ENCODE measurements around the gene ADGRD2.

Gene ADGRD2

DNA sequence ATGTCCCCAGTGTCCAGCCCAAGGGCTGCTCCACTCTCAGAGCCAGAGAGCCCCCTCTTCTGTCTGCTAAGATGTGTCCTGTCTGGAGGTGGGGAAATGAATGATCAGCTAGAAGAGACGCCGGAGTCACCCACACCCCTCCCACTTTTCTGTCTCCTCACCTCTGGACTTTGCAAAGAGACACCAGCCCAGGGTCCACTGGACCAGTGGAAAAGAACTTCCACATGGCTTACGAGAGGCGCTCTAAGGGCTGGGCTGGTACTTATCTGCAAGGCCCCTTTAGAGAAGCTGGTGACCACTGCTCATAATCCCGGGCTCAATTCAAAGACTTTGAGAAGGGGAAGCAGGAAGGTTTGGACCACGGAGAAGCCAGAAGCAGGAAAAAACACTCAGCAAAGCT lies 47.8 kb downstream of the ADGRD2 start:
- no peak for DNase-seq

DNA sequence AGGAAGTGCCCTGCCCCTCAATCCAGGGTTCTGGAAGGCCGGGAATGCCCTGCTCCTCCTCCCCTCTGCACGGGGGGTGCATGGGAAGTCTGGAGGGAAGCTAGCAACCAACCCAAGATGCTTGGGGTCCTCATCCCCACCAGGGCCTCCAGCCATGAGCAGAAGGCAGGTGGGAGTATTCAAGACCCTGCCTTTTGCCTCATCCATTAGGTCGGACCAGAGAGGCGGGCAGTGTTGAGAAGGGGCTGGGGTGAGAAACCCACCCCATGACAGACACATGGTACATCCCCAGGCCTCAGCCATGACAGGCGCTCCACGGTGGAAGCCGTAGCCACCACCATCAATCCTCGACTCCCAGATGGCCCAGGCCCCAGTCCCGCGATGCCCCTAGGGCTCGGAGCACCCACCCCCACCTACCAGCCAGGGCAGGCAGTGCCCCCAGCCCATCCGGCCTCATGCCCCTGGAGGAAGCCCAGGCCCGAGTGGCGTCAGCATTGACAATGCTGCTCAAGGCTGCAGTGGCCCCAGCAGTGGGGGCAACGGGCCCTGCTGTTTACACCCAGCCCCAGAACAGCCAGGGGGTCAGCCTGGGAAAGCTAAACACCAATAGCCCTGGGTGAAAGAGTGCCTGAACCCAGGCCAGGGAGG lies 48.4 kb downstream of the ADGRD2 start:
- no peak for DNase-seq

DNA sequence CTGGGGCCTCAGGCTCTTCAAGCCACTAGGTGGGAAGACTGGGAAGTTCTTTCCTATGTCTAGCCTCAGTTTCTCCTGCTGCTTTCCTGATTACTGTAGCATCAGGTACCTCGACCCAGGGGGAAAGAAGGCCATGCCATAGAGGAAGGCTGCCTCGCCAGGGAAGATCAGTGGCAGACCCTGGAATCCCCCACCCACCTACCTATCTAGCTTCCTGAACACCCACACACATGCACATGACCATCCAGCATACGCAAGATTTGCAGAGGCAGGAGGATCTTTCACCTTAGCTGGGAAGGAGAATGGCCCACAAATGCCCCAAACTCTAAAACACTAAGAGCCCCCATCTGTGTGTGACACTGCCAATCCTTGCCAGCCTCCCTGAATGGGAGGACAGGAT lies 49.0 kb downstream of the ADGRD2 start:
- peak; percentile 52 to 71 (median 53) for DNase-seq

DNA sequence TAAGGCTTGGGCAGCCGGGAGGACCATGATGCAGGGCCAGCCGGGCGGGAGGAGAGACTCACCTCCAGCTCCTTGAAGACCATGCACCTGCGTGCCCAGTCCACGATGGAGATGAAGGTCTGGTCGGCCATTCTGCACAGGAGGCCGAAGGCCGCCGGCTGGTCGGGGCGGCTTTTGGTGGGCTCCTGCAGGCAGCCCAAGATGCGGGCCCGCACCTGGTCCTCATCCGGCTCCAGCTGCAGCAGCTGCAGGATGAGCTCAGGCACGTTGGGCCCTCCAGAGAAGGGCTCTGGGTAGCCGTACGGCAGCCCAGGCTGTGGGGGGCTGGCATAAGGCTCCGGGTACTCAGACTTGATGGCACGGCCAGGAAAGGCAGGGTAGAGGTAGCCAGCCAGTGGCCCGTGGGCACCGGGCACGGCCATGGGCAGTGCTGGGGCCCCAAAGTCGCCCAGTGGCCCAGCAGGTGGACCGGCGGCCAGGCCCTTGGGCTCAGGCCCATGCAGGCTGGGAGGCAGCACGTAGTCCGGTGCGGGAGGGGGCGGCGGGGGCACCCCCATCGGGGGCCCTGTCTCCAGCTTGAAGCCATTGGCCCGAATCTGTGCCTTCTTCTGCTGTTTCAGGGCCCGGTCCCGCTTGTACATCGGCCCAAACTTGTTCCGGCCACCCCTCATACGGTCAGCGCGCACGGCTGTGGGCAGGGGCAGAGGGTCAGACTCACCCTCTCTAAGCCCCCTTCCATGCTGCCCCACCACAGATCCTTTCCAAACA lies 50.0 kb downstream of the ADGRD2 start:
- DNase-seq: no peak

DNA sequence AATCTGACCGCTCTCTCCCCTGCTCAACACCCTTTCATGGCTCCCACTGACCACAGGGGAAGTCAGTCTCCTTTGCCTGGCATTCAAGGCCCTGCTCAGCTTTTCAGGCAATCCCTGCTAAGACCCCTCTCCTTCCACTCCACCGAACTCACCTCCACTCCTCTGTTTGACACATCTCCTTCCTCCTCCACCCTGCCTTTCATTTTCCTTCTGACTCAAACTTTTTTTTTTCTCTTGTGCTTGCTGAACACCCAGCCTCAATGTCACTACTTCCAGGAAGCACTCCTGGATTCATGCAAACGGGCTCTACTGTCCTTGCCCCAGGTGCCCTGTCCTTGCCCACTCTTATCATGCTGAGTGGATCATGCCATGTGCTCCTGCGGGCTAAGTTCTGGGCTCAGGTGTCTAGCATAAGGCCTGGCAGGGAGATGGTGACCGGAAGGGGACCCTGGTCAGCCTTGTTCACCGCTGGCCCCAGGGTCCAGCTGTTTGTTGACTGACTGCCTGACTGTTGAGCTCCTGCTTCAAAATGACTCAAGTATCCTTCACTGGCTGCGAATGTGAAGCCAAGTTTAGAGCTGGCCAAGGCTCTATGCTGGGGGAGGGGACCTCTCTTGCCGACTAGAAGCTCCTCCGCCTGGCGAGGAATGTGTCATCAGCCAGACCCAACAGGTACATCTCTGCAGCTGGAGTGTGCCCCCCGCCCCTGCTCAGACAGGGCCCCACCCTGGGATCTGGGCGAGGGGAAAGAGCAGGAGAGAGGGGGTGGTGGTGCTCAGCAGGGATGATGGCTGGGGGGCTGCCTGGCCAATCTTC lies 50.8 kb downstream of the ADGRD2 start:
- DNase-seq: no peak

DNA sequence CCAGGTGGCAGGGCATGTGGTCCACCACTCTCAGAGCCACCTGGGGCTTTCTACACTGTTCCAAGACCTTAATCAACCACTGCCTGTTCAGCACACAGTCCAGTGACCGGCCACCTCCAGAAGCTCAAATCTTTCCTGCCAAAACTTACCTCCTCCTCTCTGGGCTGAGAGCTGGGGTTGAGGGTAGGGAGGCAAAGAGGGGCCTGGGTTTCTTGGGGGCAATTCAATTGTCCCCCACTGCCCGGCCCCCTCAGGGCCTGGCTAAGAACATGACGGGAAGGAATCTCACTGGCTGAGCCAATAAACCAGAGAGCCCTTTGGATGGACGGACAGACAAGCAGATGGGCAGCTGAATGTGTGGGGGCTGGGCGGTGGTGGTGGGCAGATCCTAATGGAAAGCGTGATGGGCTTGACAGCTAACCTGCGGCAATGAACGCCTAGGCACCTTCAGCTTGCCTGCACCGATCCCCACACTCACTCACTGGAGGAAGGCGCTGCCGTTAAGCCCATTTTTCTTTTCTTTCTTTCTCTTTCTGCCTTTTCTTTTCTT lies 51.6 kb downstream of the ADGRD2 start:
- no peak for DNase-seq

DNA sequence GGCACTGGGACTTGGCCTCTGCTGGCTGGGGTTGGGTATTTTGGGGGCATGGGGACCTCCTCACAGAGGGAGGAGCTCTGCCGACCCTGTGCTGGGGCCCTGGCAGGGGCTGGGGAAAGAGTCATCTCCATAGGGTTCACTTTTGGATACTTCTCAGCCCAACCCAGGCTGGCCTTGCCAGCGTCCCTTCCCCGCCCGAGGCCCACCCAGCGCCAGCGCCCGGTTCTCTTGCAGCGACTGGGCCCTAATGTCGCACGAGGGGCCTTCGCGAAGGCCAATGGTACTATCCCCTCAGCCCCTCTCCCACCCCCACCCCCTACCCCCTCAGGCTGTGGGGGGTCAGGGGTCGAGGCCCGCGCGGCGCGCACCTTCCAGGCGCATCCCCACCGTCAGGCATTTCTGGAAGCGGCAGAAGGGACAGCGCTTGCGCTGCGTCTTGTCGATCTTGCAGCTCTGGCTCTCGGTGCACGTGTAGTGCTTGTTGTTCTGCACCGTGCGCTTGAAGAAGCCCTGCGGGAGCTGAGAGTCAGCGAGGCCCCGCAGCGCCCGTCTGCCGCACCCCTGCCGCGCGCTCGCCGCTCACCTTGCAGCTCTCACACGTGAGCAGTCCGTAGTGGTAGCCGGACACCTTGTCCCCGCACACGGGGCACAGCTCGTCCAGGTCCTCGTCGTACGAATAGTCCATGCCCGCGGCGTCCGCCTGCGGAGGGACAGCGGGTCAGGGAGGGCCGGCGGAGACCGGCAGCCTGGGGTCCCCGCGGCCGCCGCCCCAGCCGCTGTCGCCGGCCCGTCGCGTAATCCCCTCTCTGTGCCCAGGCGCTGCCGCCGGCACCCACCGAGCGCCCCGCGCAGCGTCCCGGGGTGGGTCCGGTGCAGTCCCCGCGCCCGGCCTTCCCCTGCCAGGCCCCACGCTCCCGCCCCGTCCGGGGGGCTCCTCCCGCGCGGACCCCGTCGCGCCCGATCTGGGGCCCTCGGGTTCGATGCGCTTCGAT lies 52.8 kb downstream of the ADGRD2 start:
- no peak for DNase-seq

DNA sequence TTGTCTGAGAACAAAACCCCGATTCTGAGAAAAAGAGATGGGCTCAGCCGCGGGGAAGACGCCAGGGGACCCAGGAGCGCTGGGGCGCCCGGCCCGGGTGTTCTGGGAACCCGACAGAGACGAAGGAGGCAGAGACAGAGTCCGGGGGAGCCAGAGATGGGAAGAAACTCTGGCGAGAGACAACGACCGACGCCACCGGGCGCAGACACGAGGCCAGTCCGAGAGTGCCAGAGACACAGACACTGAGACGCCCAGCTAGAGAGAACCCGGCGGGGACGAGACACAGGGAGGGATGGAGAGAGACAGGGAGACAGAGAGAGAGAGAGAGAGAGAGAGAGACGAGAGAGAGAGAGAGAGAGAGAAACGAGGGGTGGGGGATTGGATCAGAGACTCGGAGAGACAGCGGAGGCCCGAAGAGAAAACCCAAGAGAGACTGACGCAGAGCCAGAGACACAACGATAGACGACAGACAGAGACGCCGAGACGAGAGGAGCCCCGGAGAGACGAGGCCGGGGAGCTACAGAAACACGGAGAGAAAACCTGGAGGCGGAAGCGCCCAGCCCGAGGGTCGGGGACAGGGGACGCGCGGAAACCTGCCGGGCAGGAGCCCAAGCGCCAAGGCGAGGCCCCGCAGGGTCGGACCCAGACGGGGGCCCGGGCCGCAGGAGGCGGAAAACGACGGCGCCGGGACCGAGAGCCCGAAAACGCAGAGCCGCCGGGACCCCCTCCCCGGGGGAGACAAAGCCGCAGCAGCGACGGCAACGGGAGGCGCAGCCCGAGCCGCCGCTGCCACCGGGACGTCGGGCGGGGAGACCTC lies 53.7 kb downstream of the ADGRD2 start:
- peak in 1 of 3 donors; percentile 27 for DNase-seq

DNA sequence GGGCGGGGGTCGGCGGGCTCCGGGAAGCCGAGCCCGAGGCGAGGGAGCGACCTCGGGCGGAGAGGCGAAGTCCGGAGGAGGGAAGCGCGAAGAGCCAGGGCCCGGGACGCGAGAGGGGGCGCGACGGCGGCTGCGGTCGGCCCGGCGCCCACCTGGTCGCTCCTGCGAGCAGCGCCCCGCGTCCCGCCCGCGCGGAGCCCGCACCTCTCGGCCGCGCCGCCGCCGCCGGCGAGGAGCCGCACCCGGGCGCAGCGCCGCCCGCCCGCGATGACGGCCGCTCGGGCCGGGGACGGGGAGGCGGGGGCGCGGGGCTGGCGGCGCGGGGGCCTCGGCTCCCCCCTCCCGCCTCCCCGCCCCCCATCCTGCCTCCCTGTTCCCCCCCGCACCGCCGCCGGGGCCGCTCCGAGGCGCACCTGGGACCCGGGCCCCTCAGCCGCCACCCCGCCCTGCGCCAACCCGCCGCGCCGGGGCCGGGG lies 54.3 kb downstream of the ADGRD2 start:
- peak in 1 of 3 donors; percentile 29 for DNase-seq

DNA sequence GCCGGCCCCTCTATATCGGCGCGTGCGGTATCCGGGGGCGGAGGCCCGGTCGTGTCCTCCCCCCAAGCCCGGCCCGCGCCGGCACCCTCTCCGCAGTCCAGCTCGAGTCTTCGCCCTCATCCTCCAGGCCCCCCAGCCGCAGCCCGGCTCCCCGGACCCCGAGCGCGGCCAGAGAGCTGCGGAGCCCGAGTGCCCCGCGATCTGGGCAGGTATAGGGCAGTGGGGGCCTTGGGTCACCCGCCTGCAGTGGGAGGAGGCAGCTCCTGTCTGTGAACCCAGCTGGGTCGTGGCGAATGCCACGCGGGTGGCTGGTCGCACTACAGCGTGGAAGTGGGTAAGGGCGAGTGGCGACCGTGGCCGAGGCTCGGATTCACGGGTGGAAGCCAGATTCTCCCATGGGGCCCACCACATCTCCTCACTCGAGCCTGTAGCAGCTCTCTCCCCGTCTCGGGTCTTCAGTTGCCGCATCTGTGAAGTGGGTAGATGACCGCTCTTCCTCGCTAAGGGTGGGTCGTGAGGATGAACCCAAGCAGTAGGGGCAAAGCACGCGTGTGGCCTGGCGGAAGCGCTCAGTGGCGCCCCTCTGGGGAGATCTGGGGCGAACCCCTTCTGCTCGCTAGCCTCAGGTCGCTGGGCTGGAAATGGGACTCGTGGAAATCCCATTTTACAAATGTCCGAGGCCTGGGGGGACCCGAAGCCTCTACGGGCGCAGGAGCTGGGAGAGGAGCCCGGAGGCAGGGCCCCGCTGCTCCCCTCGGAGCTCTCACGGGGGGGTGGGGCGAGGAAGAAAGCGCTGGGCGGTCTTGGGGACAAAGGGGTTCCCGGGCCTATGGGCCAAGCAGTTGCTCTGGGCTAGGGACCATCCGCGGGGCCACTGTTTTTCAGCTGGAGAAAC lies 55.0 kb downstream of the ADGRD2 start:
- no peak for DNase-seq

DNA sequence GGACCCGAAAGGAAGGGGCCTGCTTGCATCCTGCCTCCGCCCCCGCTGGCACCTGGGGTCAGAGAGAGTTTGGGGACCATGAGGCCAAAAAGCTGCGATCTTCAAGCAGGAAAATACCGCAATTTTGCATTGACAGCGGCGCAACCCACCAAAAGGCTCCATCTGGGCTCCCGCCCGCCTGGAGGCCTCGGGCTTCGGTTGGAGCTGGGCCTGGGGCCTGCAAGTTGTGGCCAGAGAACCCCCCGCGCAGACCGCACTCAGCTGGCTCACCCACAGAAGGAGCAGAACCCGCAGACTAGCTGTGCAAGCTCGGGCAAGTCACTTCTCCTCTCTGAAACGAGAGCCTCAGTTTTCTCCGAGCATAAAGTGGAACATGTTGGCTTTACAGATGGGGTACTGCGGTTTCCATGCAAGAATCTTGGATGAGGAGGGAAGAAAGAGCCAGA lies 55.7 kb downstream of the ADGRD2 start:
- DNase-seq: no peak

DNA sequence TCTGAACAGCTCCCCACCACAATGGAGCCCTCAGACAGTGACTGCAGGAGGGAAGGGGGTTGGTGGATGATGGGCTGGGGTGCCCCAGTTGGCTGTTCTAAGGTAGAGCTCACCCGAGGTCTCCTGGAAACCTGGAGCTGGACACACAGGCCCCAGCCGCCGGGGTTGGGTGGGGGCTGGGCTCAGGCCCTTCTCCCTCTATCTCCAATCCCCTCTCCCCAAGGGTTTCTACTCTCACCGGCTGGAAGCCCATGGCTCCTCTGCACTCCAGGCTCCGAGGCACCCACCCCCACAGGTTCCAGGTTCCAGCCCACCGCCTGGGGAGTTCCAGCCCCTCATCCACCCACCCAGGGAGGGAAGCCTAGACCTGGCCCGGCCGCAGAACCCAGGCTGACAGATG lies 56.2 kb downstream of the ADGRD2 start:
- no peak for DNase-seq

DNA sequence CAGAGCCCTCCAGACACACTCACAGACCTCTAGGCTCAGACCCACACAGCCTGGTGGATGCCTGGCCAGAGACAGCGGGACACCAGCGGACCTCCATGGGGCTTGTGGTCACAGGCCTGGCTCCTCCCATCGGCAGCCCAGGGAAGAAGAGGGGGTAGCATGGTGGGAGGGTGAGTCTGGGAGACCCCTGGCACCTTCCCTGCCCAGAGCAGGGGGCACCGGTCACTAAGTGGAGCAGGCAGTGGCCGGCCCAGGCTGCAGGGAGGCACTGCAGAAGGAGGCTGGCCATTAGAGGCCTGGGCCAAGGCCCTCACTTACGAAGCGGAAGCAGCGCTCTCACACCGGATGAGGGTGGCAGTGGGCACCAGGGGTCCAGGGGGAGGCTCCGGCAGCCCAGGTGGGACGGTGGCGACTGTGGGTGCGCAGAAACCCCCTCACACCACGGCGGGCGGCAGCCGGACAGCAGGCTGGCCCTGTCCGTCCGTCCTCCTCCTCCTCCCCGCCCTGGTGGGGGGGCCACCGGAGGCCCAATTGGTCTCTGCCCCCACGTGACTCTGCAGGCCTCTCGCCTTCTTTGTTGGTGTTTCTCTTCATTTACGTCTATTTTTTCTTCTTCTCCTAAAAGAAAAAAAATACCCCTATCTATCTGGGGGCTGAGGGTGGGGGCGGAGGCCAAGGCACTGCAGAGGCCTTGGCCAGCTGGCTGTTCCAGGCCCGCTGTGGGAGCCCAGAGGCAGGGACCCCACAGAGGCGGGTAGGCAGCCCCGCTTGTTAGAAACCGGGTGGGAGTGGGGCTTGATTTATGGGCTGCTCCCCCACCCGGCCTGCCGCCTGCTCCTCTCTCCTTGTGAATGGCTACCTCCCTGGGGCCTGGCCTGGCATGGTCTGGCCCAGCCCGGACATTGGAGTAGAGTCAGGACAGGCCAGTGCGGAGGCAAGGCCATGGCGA lies 57.0 kb downstream of the ADGRD2 start, which contains the start of gene NR5A1:
Gene NR5A1 (minus strand): TSS at position 469 of the 949 bp plus-strand sequence. CDS start 4,004 bp downstream, outside the sequence.
- DNase-seq: no peak

DNA sequence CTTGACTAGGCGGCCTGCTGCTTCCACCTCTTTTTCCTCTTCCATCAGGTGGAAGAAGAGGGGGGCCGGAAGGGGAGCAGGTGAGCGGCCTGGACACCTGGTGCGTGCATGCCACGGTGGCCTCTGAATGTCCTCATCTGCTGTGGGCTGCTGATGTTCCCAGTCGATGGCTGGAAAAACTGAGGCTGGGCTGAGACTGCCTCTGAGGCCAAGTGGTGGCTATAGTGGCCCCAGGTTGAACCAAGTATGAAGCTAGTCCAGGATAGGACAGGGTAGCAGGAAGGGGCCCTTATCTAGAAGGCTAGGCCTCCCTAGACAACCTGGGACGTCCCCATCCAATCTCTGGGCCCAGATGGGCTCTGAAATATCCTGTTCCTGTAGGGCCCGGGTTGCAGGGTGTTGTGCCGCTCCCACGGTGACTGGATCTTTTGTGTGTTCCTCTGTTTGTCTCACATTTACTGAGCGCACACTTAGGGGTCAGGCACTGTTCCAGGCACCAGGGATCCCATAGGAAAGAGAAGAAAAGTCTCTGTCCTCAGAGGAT lies 57.7 kb downstream of the ADGRD2 start:
- DNase-seq: no peak

DNA sequence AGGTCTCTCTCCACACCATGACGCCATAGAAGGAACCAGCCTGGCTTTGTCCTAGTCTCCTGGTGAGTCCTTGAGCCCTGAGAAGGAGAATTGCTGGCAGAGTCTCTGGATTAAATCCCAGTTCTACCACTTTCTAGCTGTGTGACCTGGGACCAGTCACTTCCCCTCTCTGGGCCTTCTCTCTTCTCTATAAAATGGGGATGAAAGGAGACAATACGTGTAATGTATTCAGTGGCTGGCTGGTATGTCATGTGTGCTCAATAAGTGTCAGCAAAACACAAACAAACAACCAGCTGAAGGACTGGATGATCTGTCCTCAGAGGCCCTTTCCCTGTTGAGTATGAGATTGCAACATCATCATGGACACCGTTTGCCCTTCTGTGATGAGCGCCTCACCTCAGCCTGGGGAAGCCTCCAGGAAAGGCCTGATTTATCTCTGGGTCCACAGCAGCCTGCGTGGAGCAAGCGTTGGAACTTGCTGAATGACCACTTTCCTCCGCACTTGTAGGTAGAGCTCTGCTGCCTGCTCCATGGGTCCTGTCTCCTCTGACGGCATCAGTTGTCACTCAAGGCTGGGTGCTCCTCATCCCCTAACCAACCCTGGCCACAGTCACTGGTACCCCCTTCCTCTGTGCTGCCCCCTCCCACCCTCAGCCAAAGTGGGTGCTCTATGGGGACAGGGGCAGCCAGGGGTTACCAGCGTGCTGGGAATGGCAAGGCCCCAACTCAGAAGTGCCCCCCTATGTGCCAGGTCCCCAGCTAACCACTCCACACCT lies 60.6 kb downstream of the ADGRD2 start:
- DNase-seq: no peak

DNA sequence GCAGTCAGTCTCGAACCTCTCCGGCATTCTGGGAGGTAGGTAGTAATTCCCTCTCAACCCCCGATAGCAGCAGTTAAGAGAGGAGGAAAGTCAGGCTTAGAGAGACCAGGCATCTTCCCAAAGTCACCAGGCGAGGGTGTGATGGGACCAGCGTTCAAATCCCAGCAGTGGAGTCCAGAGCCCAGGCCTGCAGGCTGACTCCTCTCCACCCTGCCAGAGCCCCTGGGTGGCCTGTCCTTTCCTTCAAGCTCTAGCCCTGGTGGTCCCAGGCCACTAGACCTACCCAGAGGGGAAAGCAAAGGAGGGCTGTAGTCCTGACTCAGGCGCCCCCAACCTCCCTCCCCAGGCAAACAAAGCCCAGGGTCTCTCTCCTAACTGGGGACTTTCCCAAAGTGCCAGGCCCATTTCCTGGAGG lies 61.2 kb downstream of the ADGRD2 start:
- no peak for DNase-seq

All from suppressor macrophage treated with lipopolysaccharide for 1 hour (primary cell).